ENCODE measurements around the gene RRAD.
A peak's percentile ranks its signal among the peaks of the same experiment; 100 is the strongest.
"Not testable (repeated sequence)": the region's sequence is repeated elsewhere in the genome, so short reads cannot be mapped to it uniquely, and the experiment has no call there.

Gene RRAD

DNA sequence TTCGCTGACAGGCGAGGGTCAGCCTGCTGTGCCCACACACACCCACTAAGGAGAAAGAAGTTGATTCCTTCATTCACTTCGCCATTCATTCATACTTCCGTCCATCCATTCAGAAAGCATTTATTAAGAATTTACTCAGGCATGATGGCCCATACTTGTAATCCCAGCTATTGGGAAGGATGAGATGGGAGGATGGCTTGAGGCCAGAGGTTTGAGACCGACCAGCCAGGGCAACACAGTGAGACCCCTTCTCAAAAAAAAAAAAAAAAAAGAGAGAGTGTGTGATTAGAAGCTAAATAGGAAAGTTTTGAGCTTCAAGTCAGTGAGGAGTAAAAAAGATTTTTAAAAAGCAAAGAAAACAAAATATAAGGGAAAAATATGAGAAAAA is 18.7 kb upstream of the RRAD start:
- H3K4me1 Mint-ChIP-seq = peaks cover 23% of the 10 kb centered on the region
- H3K27ac Mint-ChIP-seq = peak overlapping the region in 1 of 2 donors; percentile 26
- H3K9me3 Mint-ChIP-seq = no peaks in the 10 kb centered on the region
- DNase-seq (no peak), ATAC-seq (no peak)
- no peak overlapping the region for H3K4me3 Mint-ChIP-seq
- H3K27me3 Mint-ChIP-seq = peaks cover 15% of the 10 kb centered on the region

DNA sequence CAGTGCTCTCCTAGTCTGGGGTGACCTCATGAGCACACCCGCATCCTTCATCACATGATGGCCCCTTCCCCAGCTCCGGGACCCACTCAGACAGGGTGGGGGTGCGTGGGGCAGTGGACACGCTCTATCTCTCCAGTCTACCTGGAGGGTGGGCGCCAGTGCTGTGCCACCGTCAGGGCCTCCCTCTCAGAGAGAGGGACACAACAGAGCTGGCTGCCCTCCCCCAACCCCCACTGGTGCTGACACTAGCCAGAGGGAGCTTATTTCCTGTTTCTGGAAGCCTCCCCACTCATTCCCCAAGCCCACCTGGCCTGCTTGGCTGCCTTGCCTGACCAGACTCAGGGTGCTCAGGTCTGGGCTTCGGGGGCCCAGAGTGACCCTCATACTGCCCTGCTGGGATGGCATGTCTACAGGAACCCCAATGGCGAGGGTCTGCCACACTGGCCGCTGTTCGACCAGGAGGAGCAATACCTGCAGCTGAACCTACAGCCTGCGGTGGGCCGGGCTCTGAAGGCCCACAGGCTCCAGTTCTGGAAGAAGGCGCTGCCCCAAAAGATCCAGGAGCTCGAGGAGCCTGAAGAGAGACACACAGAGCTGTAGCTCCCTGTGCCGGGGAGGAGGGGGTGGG is 18.2 kb upstream of the RRAD start:
- DNase-seq (no peak), ATAC-seq (no peak)
- H3K27ac Mint-ChIP-seq = no peak overlapping the region
- peaks cover 21% of the 10 kb centered on the region for H3K4me1 Mint-ChIP-seq
- H3K4me3 Mint-ChIP-seq = no peak overlapping the region
- H3K27me3 Mint-ChIP-seq = peaks cover 10% of the 10 kb centered on the region
- no peaks in the 10 kb centered on the region for H3K9me3 Mint-ChIP-seq

DNA sequence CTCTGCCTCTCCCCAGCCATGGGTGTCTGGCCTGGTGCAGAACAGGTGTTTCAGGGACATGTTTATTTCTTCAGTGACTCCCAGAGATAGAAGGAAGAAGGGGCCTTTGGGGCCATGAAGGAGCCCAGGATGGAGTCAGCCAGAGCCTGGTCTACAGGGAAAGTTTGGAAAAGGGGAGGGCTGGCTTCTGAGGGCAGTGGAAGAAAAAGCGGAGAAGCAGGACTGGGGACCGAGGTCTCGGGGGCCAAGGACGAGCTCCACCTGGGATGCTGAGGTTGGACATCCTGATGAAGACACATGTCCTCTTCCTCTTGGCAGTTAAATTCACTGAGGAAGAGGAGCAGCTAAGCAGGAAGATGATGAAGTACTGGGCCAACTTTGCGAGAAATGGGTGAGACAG is 17.6 kb upstream of the RRAD start:
- H3K4me3 Mint-ChIP-seq = no peak overlapping the region
- H3K27me3 Mint-ChIP-seq = peaks cover 4% of the 10 kb centered on the region
- H3K9me3 Mint-ChIP-seq = no peaks in the 10 kb centered on the region
- H3K4me1 Mint-ChIP-seq = peaks cover 21% of the 10 kb centered on the region
- no peak for ATAC-seq
- no peak overlapping the region for H3K27ac Mint-ChIP-seq
- DNase-seq = no peak

DNA sequence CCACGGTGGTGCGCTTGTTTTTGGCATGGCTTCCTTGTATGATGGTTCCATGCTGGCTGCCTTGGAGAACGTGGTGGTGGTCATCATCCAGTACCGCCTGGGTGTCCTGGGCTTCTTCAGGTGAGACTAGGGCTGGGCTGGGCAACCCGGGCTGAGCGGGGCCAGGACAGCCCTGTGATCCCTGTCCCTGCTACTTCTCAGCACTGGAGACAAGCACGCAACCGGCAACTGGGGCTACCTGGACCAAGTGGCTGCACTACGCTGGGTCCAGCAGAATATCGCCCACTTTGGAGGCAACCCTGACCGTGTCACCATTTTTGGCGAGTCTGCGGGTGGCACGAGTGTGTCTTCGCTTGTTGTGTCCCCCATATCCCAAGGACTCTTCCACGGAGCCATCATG is 14.9 kb upstream of the RRAD start:
- Mint-ChIP-seq H3K27ac (no peak overlapping the region), H3K4me3 (no peak overlapping the region), H3K27me3 (no peaks in the 10 kb centered on the region), H3K9me3 (no peaks in the 10 kb centered on the region), H3K4me1 (peaks cover 37% of the 10 kb centered on the region)
- DNase-seq = no peak
- ATAC-seq = no peak

DNA sequence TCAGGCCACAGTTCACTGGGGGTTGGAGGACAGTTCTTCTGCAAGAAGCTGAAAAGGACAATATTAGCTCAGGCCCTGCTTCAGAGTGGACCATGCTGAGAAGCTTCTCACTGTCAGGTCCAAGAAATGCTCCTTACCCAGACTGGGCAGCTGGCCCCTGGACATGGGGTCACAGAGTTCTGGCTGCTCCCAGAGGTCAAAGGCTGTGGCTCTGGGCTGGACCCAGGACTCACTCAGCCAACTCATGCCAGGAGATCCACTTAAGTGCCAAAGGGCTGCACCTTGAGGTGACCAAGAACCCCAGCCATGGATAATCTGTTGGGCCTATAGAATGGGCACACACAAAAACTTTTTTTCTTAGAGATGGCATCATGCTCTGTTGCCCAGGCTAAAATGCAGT is 14.0 kb upstream of the RRAD start:
- no peak for ATAC-seq
- Mint-ChIP-seq H3K27ac (no peak overlapping the region), H3K9me3 (no peaks in the 10 kb centered on the region), H3K4me1 (peaks cover 46% of the 10 kb centered on the region), H3K27me3 (no peaks in the 10 kb centered on the region), H3K4me3 (no peak overlapping the region)
- no peak for DNase-seq

DNA sequence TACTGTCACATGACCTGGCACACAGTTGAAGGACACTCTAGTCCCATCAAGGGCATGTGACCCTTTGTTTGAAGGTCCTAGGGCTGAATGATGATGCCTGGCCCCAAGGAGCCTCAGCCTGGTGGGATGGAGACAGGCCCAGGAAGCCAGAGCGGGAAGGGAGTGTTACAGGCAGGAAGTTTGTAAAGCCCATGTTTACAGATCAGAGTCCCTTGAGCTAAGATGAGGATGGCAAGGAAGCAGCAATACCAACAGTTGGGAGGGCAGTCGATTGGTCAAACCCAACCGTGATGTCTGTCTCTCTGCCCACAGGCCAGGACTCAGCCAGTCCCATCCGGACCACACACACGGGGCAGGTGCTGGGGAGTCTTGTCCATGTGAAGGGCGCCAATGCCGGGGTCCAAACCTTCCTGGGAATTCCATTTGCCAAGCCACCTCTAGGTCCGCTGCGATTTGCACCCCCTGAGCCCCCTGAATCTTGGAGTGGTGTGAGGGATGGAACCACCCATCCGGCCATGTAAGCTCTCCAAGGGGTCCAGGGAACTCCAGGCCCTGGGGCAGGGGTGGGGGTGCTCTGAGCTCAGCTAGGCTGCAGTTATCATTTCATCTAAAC is 12.5 kb upstream of the RRAD start:
- Mint-ChIP-seq H3K9me3 (no peaks in the 10 kb centered on the region), H3K4me3 (no peak overlapping the region), H3K27me3 (no peaks in the 10 kb centered on the region), H3K4me1 (peaks cover 61% of the 10 kb centered on the region), H3K27ac (peak overlapping the region in 1 of 2 donors; percentile 53)
- ATAC-seq (no peak), DNase-seq (no peak)

DNA sequence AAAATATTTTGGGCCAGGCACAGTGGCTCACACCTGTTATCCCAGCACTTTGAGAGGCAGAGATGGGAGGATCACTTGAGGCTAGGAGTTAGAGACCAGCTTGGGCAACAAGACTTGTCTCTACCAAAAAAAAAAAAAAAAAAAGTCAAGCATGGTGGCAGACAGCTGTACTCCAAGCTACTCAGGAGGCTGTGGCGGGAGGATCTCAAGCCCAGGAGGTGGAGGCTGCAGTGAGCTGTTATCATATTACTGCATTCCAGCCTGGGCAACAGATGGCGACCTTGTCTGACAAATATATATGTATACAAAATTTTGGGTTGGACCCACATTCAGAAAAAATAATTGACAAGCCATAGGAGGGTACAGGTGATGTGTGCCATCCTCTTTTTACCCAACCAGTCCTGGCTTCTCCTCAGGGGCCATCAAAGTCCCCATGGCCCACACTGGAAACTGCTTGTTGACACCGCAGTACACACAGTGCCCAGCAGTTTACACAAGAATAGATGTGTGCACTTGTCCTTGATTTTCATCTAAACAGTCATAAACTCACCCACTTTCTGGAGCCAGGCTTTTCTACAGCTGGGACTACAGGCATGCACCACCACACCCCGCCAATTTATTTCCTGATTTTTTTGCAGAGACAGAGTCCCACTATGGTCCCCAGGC is 11.7 kb upstream of the RRAD start:
- peak overlapping the region in 1 of 2 donors; percentile 48 for H3K27ac Mint-ChIP-seq
- peaks cover 69% of the 10 kb centered on the region for H3K4me1 Mint-ChIP-seq

DNA sequence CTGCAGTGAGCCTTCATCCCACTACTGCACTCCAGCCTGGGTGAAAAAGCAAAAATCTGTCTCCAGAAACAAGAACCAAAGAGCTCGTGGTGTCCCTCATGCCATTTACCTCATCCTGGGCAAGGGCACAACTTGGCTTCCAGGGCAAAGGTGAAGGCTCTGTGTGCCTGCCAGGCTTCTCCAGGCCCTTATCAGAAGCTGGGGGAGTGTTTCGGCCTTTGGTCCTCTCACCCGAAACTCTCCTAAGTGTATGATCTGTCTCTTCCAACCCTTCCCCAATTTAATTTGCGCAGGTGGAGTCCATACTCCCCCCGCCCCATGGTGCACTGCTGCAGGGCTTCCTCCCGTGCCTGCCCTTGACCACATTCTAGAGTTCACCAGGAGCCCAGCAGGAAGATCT is 11.1 kb upstream of the RRAD start:
- Mint-ChIP-seq H3K27me3 (no peaks in the 10 kb centered on the region), H3K4me3 (peak overlapping the region; percentile 98 to 100), H3K27ac (peak overlapping the region in 1 of 2 donors; percentile 76), H3K4me1 (peaks cover 73% of the 10 kb centered on the region), H3K9me3 (no peaks in the 10 kb centered on the region)
- ATAC-seq (no peak), DNase-seq (no peak)

More for the DNA sequence above, 11.7 kb upstream of the RRAD start:
- H3K27me3 Mint-ChIP-seq = no peaks in the 10 kb centered on the region
- peak overlapping the region; percentile 98 to 100 for H3K4me3 Mint-ChIP-seq
- ATAC-seq (no peak), DNase-seq (no peak)
- H3K9me3 Mint-ChIP-seq = no peaks in the 10 kb centered on the region

DNA sequence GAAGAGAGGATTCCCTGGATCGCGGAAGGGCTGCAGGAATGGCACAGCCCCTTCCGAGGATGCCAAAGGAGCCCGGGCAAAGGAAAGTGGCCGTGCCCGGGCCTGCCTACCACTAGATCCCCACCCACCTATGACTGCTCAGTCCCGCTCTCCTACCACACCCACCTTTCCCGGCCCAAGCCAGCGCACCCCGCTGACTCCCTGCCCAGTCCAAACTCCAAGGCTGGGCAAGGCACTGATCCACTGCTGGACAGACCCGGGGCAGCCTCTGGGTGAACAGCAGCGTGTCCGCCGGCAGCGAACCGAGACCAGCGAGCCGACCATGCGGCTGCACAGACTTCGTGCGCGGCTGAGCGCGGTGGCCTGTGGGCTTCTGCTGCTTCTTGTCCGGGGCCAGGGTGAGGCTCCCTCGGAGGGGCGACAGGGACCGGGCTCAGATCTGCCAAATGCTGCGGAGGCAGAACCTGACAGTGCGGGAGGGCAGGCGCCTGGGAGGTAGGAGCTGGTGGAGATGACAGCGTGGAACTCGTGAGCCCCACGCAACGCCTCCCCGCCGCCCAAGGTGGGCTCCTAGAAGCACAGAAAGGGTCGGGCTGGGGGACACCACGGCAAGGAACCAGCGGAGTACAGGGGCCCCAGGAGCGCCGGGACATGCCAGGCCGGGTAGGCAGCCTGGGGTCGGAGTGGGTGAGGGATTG is 10.1 kb upstream of the RRAD start, which contains the start of gene CES2:
Gene CES2 (plus strand): TSS at position 203 of the 698 bp plus-strand sequence. CDS start 120 bp downstream, at position 323.
- peaks cover 73% of the 10 kb centered on the region for H3K4me1 Mint-ChIP-seq
- ATAC-seq (no peak), DNase-seq (no peak)
- H3K27me3 Mint-ChIP-seq = no peaks in the 10 kb centered on the region
- H3K9me3 Mint-ChIP-seq = no peaks in the 10 kb centered on the region
- peak within 1 kb of the TSS; percentile 97 to 99 for H3K27ac Mint-ChIP-seq
- peak within 1 kb of the TSS; percentile 98 to 100 for H3K4me3 Mint-ChIP-seq

DNA sequence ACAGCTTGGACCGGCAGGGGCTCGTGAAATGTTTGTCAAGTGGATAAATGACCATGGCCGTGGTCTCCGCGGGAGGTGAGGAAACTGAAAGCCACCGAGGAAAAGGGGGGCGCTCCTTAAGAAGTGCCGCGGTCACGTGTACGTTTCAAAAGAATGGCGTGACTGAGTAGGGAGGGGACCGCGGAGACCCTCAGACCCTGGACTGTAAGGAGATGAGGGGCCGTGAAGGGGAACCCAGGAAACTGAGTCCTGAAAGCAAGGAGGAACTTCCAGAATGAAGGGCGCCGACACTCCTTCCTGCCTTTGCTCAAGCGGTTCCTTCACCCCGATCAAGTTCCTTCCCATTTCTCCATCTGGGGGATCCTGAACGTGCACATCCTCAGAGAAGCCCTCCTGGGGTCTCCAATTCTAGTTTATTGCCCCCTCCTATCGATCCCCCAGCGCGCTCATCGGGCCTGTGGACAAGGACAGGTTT is 9.5 kb upstream of the RRAD start:
- not testable (repeated sequence) for DNase-seq, H3K9me3 Mint-ChIP-seq, ATAC-seq, H3K27me3 Mint-ChIP-seq
- H3K4me1 Mint-ChIP-seq = peaks cover 73% of the 10 kb centered on the region
- peak overlapping the region; percentile 97 to 99 for H3K27ac Mint-ChIP-seq
- H3K4me3 Mint-ChIP-seq = peak overlapping the region; percentile 98 to 100

DNA sequence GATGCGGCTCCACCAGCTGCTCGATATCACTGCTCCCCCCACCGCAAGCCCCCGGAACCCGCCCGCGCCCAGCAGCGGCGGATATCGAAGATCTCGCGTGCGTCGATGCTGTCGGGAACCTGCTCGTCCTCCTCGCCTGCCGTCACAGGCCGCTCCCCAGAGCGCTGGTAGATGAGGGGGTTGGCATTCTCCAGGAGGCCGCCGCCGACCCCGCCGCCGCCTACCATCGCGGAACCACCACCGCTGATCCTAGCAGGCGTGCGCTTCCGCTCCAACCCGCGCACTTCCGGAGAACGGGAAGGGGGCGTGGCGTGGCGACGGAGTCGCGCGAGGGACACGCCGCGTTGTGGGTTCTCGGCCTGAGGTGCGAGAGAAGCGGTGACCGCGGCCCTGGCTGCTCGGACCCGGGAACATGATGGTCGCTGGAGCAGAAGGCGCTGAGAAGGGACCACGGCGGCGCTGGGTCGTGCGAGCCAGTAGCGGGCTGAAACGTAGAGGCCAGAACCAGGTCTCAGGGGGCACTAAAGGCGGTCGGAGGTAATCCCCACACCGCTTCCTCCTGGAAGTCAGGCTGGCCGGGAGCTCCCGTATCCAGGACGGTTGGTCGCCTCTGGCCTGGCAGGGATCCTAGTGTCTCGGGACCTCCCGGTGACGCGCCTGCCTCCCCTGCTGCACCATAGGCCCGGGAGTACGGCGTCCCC is 9.0 kb upstream of the RRAD start, which contains the start of gene CIAO2B:
Gene CIAO2B (minus strand): TSS at position 265 of the 701 bp plus-strand sequence. CDS start 38 bp downstream, at position 227.
- peak; percentile 83 to 90 for DNase-seq
- peak; percentile 91 for ATAC-seq
- Mint-ChIP-seq H3K9me3 (no peaks in the 10 kb centered on the region), H3K4me3 (peak within 1 kb of the TSS; percentile 98 to 100), H3K4me1 (peaks cover 73% of the 10 kb centered on the region), H3K27ac (peak within 1 kb of the TSS; percentile 97 to 99), H3K27me3 (no peaks in the 10 kb centered on the region)

DNA sequence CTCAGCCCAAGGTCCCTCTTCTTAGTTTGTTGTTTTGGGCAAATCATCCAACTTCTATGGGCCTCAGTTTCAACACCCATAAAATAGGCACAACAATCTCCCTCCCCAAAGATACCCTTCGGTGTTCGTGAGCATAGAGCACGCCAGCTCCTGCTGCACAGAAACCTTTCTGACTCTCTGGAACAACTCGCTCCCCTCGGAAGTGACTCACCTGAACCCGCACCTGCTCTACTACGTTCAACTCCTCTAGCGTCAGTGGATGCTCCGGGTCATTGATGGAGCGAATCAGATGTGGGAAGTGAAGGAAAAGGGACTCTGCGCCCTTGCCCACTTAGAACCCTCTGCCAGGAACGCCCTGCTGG is 8.4 kb upstream of the RRAD start:
- peaks cover 76% of the 10 kb centered on the region for H3K4me1 Mint-ChIP-seq
- DNase-seq = peak; percentile 27 to 56
- ATAC-seq = peak; percentile 80
- H3K4me3 Mint-ChIP-seq = peak overlapping the region; percentile 98 to 100
- no peaks in the 10 kb centered on the region for H3K9me3 Mint-ChIP-seq
- peak overlapping the region; percentile 97 to 99 for H3K27ac Mint-ChIP-seq
- no peaks in the 10 kb centered on the region for H3K27me3 Mint-ChIP-seq

DNA sequence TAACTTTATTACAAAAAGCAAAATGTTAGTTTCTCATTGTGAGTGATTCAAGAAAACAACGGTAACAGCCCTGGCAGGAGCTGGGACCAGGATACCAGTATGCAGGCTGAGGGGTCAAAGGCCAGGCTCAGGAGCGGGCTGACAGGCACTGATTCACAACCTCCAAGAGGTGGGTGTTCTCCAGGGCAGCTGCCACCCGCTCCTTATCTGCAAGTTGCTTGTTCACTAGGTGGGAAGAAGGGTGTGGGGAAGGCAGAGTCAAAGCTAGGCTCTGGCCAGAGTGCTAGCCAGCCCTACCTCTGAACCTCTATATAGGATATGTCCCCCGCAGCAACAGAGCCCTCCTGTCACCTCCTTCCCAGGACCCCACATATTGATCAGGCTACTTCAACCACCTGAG is 6.7 kb upstream of the RRAD start:
- H3K4me1 Mint-ChIP-seq = peaks cover 76% of the 10 kb centered on the region
- DNase-seq = no peak
- H3K27me3 Mint-ChIP-seq = peaks cover under 1% of the 10 kb centered on the region
- no peaks in the 10 kb centered on the region for H3K9me3 Mint-ChIP-seq
- no peak for ATAC-seq
- H3K27ac Mint-ChIP-seq = peak overlapping the region in 1 of 2 donors; percentile 12
- peak overlapping the region in 1 of 2 donors; percentile 98 for H3K4me3 Mint-ChIP-seq

DNA sequence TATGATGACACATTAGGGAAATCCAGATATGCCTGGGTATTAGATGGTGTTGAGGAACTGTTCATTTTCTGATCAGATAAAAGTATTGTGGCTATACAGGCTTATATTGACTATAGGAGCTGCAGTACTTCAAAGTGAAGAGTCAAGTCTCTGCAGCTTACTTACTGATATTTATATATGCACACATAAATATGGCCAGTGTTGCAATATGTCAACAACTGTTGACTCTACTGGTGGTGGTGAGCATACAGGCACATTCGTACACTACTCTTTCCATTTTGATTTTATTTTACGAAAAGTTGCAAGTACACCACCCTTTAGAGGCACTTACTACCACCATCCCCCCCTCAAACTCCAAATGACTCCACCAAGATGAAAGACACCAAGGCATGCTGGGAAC is 6.3 kb upstream of the RRAD start:
- ATAC-seq (no peak), DNase-seq (no peak)
- no peak overlapping the region for H3K4me3 Mint-ChIP-seq
- peaks cover 76% of the 10 kb centered on the region for H3K4me1 Mint-ChIP-seq
- no peak overlapping the region for H3K27ac Mint-ChIP-seq
- no peaks in the 10 kb centered on the region for H3K9me3 Mint-ChIP-seq
- H3K27me3 Mint-ChIP-seq = peaks cover 4% of the 10 kb centered on the region

DNA sequence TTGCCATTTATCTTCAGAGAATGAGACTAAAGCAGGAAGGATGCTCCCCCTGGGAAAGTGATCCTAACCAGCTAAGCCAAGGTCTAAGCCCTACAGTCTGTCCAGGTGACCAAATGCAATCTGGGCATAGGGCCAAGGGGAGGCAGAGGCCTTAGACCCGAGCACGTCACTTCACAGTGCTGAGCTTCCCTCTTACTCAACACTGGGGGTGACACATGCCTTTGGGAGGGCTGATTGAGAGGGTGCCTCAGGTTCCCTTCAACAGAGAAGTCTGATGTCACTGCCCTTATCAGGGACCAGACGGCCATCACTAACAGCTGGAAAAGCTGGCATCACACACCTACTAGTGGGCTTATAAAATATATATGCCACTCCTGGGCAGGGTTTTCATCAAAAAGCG is 4.9 kb upstream of the RRAD start:
- DNase-seq = no peak
- Mint-ChIP-seq H3K27ac (no peak overlapping the region), H3K27me3 (peaks cover 19% of the 10 kb centered on the region), H3K9me3 (no peaks in the 10 kb centered on the region), H3K4me1 (peaks cover 74% of the 10 kb centered on the region), H3K4me3 (no peak overlapping the region)
- no peak for ATAC-seq
